ENCODE measurements around the gene PARL. TPM values are rescaled to one million over a fixed set of nuclear protein-coding genes. Genes with fewer than 3 reads are reported as not detected.
A peak's percentile ranks its signal among the peaks of the same experiment; 100 is the strongest.

The PARL gene
- total and polyA plus RNA-seq, 2 of the 13 experiments (the other 11 are each of a cell fraction or from before 2014, with no cell fraction given) = 46.3 to 58.6 TPM

GRCh38 chr3:183912895-183913579 lies 28.4 kb upstream of the PARL start (continued):
- TF ChIP-seq, protein P1, sequence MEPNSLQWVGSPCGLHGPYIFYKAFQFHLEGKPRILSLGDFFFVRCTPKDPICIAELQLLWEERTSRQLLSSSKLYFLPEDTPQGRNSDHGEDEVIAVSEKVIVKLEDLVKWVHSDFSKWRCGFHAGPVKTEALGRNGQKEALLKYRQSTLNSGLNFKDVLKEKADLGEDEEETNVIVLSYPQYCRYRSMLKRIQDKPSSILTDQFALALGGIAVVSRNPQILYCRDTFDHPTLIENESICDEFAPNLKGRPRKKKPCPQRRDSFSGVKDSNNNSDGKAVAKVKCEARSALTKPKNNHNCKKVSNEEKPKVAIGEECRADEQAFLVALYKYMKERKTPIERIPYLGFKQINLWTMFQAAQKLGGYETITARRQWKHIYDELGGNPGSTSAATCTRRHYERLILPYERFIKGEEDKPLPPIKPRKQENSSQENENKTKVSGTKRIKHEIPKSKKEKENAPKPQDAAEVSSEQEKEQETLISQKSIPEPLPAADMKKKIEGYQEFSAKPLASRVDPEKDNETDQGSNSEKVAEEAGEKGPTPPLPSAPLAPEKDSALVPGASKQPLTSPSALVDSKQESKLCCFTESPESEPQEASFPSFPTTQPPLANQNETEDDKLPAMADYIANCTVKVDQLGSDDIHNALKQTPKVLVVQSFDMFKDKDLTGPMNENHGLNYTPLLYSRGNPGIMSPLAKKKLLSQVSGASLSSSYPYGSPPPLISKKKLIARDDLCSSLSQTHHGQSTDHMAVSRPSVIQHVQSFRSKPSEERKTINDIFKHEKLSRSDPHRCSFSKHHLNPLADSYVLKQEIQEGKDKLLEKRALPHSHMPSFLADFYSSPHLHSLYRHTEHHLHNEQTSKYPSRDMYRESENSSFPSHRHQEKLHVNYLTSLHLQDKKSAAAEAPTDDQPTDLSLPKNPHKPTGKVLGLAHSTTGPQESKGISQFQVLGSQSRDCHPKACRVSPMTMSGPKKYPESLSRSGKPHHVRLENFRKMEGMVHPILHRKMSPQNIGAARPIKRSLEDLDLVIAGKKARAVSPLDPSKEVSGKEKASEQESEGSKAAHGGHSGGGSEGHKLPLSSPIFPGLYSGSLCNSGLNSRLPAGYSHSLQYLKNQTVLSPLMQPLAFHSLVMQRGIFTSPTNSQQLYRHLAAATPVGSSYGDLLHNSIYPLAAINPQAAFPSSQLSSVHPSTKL (CRISPR knock-in tag; IDR thresholded peaks at IDR 0.05) = 0 out of 2 replicates have a peak, but pooled peaks have one; percentile 41
- TF ChIP-seq ZNF326 (CRISPR knock-in tag; IDR thresholded peaks at IDR 0.05; ENCODE audit: borderline replicate concordance) (no peak), ATM (IDR thresholded peaks at IDR 0.05; ENCODE audit: borderline replicate concordance) (no peak), ZNF224 (CRISPR knock-in tag; IDR thresholded peaks at IDR 0.05) (no peak), THYN1 (CRISPR knock-in tag; IDR thresholded peaks at IDR 0.05; ENCODE audit: borderline replicate concordance, low read depth) (no peak), MTA1 (CRISPR knock-in tag; IDR thresholded peaks at IDR 0.05; ENCODE audit: borderline replicate concordance) (no peak), ZNF605 (CRISPR knock-in tag; IDR thresholded peaks at IDR 0.05) (no peak), ZNF333 (CRISPR knock-in tag; IDR thresholded peaks at IDR 0.05; ENCODE audit: borderline replicate concordance) (no peak), ARID4A (CRISPR knock-in tag; IDR thresholded peaks at IDR 0.05; ENCODE audit: borderline replicate concordance) (0 out of 2 replicates have a peak, but pooled peaks have one; percentile 37), ZMAT3 (CRISPR knock-in tag; conservative IDR thresholded peaks at IDR 0.05) (no peak), RBM22 (optimal IDR thresholded peaks at IDR 0.05; ENCODE audit: low read length) (no peak), AKNA (CRISPR knock-in tag; IDR thresholded peaks at IDR 0.05; ENCODE audit: borderline replicate concordance) (no peak)
- TF ChIP-seq, protein P2, sequence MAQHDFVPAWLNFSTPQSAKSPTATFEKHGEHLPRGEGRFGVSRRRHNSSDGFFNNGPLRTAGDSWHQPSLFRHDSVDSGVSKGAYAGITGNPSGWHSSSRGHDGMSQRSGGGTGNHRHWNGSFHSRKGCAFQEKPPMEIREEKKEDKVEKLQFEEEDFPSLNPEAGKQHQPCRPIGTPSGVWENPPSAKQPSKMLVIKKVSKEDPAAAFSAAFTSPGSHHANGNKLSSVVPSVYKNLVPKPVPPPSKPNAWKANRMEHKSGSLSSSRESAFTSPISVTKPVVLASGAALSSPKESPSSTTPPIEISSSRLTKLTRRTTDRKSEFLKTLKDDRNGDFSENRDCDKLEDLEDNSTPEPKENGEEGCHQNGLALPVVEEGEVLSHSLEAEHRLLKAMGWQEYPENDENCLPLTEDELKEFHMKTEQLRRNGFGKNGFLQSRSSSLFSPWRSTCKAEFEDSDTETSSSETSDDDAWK (CRISPR knock-in tag; IDR thresholded peaks at IDR 0.05) = no peak

All from HepG2 (cell line).